Astrocyte of the cerebellum (primary cell): Measurements from ENCODE around the gene ECEL1.

Experiments used
- DNase-seq: peaks from one replicate; pipeline ENCODE4 v3.0.0-alpha.2; 2011; ENCODE audit warnings: low read depth
- H3K4me3 ChIP-seq: 2 replicates; pipeline ENCODE4 v1.5.1; 2011; ENCODE audit warnings: mild to moderate bottlenecking, low read depth, low read length, moderate library complexity
- in situ Hi-C: cut with HindIII; loops from 2 replicates; pipeline ENCODE4 v1.10.0; 2017; ENCODE audit warnings: low sequenced_read_pairs
- TF ChIP-seq, protein P1 (sequence below): IDR thresholded peaks from 2 replicates; pipeline ENCODE4 v1.5.1; 2012; ENCODE audit warnings: low read length, low read depth, moderate library complexity, mild to moderate bottlenecking; ENCODE audit errors: missing control alignments

The ECEL1 gene

DNA sequence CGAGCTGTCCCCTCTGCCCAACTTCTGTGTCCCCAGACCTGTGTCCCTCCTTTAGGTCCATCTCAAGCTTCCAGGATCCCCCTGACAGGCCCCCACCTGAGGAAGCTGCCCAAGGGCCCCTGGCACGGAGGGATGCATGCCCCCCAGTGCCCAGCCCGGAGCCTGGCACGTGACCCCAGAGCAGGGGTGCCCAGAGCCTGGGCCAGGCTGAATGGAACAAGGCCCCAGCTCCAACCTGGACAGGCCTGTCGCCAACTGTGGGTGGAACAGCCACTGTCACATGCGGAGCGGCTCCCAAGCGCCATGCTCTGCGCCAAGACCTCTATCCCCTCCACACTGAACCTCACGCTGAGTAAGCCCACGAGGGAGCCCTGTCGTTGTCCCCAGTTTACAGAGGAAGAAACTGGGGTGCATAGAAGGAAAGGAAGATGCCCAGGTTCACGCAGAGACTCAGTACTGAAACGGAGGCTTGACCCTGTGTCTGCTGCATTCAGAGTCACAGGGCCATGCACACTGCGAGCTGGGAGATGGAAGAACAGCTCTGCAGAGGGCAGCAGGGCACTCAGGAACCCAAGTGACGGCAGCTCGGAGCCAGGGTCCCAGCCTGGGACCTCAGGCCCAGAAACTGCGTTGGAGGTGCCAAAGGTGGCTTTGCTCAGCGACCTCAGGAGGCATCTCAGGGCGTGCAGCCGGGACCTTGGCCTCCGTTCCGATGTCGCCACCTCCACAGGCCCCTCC lies 5.5 kb upstream of the ECEL1 start:
- TF ChIP-seq, protein P1, sequence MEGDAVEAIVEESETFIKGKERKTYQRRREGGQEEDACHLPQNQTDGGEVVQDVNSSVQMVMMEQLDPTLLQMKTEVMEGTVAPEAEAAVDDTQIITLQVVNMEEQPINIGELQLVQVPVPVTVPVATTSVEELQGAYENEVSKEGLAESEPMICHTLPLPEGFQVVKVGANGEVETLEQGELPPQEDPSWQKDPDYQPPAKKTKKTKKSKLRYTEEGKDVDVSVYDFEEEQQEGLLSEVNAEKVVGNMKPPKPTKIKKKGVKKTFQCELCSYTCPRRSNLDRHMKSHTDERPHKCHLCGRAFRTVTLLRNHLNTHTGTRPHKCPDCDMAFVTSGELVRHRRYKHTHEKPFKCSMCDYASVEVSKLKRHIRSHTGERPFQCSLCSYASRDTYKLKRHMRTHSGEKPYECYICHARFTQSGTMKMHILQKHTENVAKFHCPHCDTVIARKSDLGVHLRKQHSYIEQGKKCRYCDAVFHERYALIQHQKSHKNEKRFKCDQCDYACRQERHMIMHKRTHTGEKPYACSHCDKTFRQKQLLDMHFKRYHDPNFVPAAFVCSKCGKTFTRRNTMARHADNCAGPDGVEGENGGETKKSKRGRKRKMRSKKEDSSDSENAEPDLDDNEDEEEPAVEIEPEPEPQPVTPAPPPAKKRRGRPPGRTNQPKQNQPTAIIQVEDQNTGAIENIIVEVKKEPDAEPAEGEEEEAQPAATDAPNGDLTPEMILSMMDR, result no peak
- no peak for DNase-seq
- in situ Hi-C loops, result no loop called here
- H3K4me3 ChIP-seq, result no peak overlapping the region

GRCh38 chr2:232492236-232492848 lies 4.7 kb upstream of the ECEL1 start:
- no peak overlapping the region for H3K4me3 ChIP-seq
- TF ChIP-seq, protein P1, result no peak
- in situ Hi-C loops, result no loop called here
- DNase-seq, result no peak

GRCh38 chr2:232491139-232491780 lies 3.6 kb upstream of the ECEL1 start:
- no peak for DNase-seq
- TF ChIP-seq, protein P1, result no peak
- H3K4me3 ChIP-seq, result no peak overlapping the region
- in situ Hi-C loops, result no loop called here

GRCh38 chr2:232490221-232491138 lies 2.8 kb upstream of the ECEL1 start:
- DNase-seq, result no peak
- in situ Hi-C loops, result no loop called here
- TF ChIP-seq, protein P1, result no peak
- H3K4me3 ChIP-seq, result no peak overlapping the region

DNA sequence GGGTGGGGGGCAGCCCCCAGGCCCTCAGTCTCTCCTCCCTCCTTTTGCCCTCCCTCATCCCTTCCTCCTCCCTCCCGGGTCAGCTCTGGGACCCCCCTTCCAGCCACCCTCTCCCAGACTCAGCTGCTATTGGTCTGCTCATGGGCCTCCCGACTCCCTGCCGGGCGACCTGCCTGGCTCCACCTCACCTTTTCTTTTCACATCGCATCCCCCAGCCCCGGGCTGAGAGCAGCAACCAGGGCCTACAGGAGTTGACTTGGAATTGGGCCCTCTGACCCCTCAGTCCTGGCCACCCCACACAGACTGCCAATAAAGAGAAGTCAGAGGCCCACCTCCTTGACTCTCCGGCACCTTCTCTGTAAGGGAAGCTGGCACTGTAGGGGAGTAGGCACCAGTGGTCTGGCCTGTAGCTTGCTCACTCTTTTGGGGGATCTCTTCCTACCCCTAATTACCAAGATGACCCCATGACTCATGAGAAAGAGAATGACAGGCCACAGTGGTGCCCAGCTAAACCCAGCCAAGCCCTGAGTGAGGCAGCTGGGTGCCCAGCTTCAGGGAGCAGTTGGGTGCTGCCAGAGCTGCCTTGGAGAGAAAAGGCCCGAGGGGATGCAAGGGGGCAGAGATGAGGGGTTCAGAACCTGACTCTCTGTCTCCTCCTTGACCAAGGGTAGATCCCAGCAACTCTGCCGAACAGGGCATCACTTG lies 2.0 kb upstream of the ECEL1 start:
- TF ChIP-seq, protein P1, result no peak
- in situ Hi-C loops, result no loop called here
- DNase-seq, result no peak
- no peak overlapping the region for H3K4me3 ChIP-seq
